HG03039 (cell line): ENCODE results near the gene ARIH2.
A peak's percentile ranks its signal among the peaks of the same experiment; 100 is the strongest.

Experiments used
- ATAC-seq: cut with Tn5 transposase; IDR thresholded peaks from one replicate; pipeline ENCODE4 v1.9.1; 2021; ENCODE audit warnings: mild to moderate bottlenecking, moderate library complexity; ENCODE audit not compliant: unreplicated experiment

The ARIH2 gene

GRCh38 chr3:49017971-49018706, 99.5 kb downstream of the ARIH2 start, which contains the start of gene DALRD3:
Gene DALRD3, minus strand, starts transcription at chr3:49018580. Its CDS starts 16 bp downstream, at chr3:49018564.
- ATAC-seq, result no peak

- ATAC-seq, result no peak
Measured at GRCh38 chr3:49018707-49019006, 100.0 kb downstream of the ARIH2 start.

DNA sequence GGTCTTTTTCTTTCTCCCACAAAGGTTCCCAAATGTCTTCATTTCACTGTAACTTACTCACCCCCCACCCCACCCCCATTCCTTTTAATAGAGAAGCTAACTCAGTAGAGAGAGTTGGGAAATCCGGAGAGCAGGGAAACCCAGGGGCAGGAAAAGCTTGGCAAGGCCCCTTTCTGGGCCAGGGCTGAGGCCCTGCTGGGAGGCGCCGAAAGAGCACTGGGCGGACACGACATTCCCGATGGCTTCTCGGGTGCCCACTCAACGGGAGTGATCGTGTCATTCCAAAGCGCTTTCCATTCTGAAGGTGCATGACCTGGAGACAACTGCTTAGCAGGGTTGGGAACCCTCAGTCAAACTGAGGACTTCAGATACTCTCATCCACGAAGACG, 101.3 kb downstream of the ARIH2 start:
- no peak for ATAC-seq

DNA sequence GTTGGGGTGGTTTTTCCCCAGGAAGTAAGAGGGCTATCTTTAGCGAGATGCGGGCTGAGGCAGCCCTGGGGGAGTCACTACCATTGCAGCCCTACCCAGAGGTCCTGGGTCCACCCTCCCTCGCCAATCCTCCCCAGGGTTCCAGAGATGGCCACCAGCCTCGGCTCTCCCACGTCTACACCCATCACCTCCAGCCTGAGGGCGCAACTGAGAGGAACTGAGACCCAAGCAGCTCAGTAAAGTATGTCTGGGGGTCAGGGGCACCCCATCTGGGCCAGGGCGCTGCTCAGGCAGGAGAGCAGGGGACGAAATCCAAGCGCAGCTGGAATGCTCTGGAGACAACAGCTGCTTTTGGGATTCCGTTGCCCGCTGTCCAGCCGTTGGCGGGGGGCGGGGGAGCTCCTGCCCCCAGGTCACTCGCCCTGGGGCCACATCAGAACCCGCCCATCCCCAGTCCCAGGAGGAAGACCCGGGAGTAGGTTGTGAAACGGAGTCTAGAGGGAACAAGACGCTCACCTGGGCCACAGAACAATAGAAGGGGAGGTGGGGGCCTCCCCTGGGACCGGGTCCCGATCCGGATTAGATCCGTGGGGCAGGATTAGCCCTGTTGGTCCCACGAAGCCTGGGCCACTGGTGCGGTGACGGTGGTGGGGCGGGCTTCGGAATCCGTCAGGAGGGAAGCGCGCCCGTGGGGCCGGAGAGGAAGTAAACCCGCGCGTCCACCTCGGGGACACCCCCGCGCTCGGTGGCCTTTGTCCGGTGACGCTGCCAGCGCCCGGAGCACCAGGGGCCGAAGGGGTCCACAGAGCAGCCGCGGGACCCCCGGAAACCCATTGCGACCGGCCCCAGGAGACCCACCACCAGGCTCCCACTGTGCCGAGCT, 101.9 kb downstream of the ARIH2 start:
- peak; percentile 2 for ATAC-seq

DNA sequence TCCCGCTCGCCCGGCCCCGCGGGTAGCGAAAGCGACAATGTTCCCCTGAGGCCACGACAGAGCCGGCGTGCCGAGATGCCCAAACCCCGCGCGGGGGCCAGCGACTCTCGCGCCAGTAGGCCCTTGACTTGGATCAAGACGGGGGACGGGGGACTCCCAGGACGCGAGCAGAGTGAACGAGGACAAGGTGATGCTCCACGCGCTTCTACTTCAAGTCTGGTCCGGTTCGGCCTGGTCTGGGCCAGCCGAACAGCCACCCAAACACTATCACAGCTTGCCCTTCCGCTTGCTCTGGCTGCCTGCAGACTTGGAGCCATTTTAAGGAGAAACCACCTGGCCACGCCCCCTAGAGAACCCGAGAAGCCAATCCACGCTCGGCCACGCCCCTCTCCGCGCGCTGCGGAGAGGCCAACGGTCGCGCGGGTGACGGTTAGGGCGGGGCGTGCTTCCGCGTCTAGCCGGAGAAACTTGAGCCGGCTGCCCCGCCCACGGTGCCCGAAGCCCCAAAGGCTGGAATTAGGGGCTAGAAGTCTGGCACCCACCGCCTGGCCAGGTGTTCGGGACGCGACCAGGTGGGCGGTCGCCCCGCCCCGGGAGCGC, 102.7 kb downstream of the ARIH2 start:
- peak; percentile 44 for ATAC-seq

- ATAC-seq, result peak; percentile 48
Measured at GRCh38 chr3:49021813-49022687, 103.4 kb downstream of the ARIH2 start, which contains the start of gene NDUFAF3. Gene NDUFAF3, plus strand, starts transcription at chr3:49022121. Its CDS starts 24 bp downstream, at chr3:49022145.

- ATAC-seq, result no peak
Measured at GRCh38 chr3:49022688-49023171, 104.1 kb downstream of the ARIH2 start.

GRCh38 chr3:49023775-49024174, 105.1 kb downstream of the ARIH2 start:
- no peak for ATAC-seq

GRCh38 chr3:49024449-49024848, 105.8 kb downstream of the ARIH2 start:
- ATAC-seq, result no peak

- no peak for ATAC-seq
Measured at GRCh38 chr3:49025005-49025792, 106.6 kb downstream of the ARIH2 start.

DNA sequence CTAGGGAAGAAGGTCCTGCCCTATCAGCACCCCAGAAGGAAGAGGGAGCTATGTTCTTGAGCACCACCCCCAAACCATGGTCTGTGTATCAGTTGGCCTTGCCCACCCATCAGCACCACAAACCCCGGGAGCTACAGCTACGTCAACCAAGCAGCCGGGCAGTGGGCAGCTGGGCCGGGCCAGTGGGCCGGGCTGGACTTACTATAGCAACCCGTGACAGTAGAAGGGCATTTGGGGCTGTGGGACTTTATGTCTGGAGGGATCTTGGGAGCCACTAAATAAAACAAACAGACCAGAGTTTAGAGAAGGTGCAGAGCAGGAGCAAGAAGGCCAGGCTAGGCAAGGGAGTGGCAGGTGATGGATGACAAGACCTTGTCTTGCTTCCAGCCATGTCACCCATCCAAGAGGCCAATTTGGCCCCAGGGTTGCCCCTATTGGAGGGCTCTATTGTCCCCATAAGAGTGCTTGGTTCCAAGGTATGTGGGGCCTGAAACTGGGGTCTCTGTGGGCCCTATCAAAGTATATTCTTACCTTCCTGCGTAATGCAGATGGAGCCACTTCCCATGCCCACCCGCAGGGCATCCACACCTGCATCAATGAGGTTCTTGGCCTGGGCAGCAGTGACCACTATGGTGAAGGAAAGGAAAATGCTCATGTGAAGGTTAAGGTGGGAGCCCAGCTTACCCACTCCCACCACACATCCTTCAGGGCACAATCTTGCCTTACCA, 107.3 kb downstream of the ARIH2 start:
- no peak for ATAC-seq

GRCh38 chr3:49026536-49026935, 107.9 kb downstream of the ARIH2 start:
- no peak for ATAC-seq

DNA sequence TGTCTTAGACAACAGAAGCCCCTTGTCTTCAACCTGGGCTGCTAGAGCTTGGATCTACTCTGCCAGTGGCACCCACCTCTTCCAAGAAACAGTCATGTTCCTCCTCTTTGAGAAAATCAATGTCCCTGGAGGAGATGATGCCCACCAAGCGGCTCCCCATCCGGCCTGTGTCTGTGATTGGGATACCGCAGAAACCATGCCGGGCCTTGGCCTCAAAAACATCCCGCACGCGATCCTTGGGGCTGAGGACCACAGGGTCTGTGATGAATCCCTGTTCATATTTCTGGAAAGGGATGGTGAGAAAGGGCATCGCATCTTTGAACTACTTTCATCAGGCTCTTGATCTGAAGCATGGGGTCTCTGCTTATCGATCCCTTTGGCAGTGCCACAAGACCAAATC, 109.0 kb downstream of the ARIH2 start:
- no peak for ATAC-seq

DNA sequence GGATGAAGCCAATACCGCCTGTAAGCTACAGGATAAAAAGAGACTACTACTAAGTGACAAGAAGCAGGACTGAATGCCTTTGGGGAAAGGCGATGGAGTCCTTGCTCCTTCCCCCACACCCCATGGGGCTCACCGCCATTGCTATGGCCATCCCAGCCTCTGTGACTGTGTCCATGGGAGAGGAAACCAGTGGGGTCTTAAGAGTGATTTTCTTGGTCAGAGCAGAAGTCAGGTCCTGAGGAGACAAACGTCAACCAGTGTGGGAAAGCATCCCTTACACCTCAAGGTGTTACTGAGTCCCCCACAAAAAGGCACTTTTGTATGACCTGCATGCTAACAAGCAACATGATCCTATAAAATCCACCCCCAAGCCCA, 109.6 kb downstream of the ARIH2 start:
- ATAC-seq, result no peak

GRCh38 chr3:49028673-49029562, 110.3 kb downstream of the ARIH2 start, which contains the start of gene IMPDH2:
Gene IMPDH2, minus strand, starts transcription at chr3:49029398. Its CDS starts 48 bp downstream, at chr3:49029350.
- ATAC-seq, result peak; percentile 80

- ATAC-seq, result no peak
Measured at GRCh38 chr3:49029563-49029884, 110.9 kb downstream of the ARIH2 start.

- ATAC-seq, result no peak
Measured at GRCh38 chr3:49030321-49030720, 111.7 kb downstream of the ARIH2 start.

DNA sequence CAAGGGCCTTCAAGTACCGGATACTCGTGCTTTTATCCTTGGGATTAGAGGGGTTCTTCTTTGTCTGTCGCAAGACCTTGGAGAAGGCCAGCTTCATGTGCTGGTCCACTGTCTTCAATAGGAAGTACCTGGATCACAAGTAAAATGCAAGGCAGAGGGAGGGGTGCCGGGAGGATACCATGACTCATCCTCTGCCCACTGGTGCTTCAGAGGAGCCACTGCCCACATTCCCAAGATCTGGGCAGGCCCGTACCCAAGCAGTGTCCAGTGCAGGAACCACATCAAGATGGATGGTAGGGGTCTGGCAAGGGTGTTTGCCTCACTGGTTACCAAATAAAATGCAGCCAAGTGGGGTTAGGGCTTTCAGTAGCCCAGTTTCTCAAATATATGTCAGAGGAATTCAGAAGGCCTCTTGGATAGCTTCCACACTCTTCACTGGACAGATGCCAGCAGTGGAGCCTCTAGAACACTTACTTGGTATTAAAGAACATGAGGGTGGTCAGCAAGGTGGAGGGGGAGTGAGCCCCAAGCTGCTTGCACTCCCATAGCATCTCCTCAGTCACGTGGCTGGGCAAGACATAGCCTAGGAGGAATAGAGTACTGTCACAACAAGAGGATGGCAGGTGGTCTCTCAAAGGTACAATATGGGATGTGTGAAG, 114.1 kb downstream of the ARIH2 start:
- ATAC-seq, result no peak
